GOT3 (cell line): ENCODE results near the gene MMP28.
"Not testable (repeated sequence)": the region's sequence is repeated elsewhere in the genome, so short reads cannot be mapped to it uniquely, and the experiment has no call there.

Source experiments
- DNase-seq: peaks from one replicate; lab custom pipeline; 2025; ENCODE audit warnings: mixed read lengths; lab: John Stamatoyannopoulos, UW

MMP28 gene

GRCh38 chr17:35765756-35766488 is 29.5 kb downstream of the MMP28 start:
- DNase-seq: no peak

DNA sequence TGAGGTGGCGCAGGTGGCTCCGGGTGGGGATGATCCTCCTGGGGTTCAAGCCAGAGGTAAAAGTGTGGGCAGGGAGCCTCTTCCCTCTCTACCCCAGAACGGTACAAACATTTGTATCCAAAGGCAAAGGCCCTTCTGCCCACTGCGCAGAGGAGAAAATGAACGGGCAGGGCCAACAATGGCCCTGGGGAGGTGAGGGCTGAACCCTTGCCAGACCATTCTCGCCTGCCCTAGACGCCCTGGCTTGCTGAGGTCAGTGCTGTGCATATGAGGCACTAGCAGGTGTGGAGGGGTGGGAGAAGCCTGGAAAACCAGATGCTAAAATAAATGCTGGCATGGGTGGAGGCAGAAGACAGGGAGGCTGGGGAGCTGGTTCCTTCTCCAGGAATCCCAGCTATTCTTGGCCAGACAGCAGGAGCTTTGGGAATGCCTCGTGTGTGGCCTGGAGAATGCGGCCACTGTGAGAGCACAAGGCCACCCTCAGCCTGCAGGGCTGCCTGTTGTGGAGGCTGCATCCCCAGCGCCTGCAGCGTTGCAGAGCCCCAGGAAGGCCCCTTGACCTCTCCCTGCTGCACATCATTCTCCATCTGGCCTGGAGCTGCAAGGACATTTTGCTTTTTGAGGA is 30.2 kb downstream of the MMP28 start:
- DNase-seq: no peak

GRCh38 chr17:35764123-35764991 is 31.1 kb downstream of the MMP28 start:
- peak; percentile 70 for DNase-seq

- DNase-seq: no peak
Measured at GRCh38 chr17:35763767-35764122, 31.7 kb downstream of the MMP28 start.

GRCh38 chr17:35761601-35762000 is 33.8 kb downstream of the MMP28 start:
- DNase-seq: no peak

- DNase-seq: no peak
Measured at GRCh38 chr17:35760587-35760986, 34.9 kb downstream of the MMP28 start, which contains the start of gene C17orf50. C17orf50 (plus strand) TSS chr17:35760887; CDS start chr17:35760942, 55 bp downstream.

DNA sequence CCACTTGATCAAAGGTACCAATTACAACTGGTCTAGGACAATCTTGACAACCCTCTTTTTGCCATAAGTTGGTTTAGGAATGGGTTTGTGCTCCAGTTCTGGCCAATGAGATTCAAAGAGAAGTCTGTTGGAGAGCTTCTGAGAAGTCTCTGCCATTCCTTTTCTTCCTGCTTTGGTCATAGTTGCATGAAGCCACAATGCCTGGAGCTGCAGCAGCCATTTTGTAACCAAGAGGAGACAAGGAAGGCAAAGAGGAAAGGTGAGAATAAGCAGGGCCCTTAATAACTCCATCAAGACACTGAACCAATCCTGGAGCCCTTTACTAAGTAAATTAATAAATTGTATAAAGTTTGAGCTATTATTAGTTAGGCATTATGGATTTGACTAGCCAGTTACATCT is 38.2 kb downstream of the MMP28 start:
- DNase-seq: no peak

DNA sequence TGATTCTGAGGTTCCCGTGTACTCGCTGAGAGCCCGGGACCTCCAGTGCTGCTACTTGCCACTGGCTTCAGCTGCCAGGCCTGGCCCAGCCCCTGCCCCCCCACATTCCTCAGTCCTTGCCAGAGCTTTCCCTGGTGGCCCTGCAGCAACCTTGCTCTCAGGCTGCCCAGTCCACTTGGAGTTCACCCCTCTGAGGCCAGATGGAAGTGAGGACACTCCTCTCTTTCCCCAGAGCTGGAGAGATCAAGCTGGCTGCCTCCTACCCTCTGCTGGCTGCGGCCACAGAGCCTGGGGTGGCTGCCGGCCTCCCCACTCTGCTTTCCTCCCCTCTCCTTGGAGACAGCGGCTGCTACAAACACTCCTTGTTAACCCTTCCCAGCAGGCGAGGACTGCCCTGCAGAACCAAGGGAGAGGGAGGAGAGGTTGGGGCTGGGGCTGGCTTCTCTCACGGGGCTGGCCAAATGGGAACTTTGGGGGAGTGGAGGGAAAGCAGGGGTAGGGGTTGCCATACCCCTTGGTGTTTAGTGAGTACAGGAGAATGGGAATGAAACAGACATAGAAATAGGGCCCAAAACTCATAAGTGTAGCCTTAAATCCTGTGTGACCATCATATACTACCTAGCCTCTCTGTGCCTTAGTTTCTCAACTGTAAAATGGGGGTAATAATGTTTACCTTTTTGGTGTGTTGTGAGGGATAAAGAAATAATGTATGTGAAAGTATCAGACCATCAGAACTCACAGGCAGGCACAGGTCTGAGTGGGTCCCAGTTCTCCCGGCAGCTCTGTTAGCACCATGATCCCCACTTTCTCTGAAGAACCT is 42.3 kb downstream of the MMP28 start, which contains the start of gene GAS2L2:
TSS of gene GAS2L2 (minus strand) at position 295 of the 820 bp plus-strand sequence. CDS start 389 bp downstream, outside the sequence.
- DNase-seq: no peak

GRCh38 chr17:35752471-35752870 is 43.0 kb downstream of the MMP28 start:
- no peak for DNase-seq

GRCh38 chr17:35751541-35751940 is 43.9 kb downstream of the MMP28 start:
- not testable (repeated sequence) for DNase-seq

GRCh38 chr17:35750526-35751395 is 44.7 kb downstream of the MMP28 start:
- DNase-seq: no peak

DNA sequence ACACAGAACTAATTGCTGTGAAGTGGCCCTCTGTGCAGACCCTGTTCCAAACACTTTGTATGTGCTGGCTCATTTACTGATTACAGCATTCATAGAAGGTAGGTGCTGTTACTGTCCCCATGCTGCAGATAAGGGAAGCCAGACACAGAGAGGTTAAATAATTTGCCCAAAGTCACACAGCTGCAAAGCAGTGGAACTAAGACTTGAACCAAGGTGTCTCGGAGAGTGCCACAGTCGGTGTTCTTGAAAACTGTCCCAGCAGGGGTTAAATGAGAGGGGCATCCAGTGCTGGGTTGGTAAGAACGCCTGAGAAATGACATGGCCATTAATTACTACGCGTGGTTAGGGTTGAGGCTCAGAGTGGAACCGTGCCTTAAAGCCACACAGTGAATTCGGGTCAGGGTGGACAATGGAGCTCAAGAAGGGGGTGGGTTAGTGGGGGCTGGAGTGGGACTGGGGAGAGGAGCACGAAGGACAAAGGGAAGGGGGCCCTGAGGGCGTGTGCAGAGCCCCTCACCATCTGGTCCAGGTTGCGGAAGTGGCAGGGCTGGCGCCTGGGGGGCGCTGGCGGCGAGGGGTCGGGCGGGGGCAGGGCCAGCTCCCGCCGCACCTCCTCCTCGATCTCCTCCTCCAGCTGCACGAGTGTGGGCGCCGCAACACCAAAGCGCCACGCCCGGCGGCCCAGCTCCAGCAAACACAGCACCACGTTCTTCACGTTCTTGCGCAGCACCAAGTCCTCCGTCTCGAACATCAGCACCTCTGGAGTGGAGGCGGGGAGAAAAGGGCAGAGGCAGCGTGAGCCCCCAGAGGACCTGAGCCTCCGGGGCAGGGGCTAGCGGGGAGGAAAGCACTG is 45.7 kb downstream of the MMP28 start:
- DNase-seq: no peak

DNA sequence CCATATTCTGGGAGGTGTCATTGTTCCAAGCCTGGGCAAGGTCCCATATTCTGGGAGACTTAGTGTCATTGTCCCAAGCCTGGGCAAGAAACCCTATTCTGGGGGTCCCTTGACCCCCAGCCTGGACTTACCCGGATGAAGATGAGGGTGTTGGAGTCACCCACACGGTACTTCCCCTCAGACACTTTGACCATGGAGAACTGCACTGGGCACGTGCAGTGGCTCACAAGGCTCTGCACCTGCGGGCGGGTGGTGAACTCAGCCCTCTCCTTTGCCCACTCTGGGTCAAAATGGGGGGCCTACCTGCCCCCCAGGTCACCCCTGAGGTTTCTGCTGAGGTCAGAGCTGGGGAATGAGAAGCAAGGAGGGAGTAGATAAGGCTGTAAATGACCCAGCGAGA is 46.5 kb downstream of the MMP28 start:
- DNase-seq: no peak

GRCh38 chr17:35748341-35748841 is 47.0 kb downstream of the MMP28 start:
- no peak for DNase-seq

- DNase-seq: no peak
Measured at GRCh38 chr17:35747540-35748017, 47.9 kb downstream of the MMP28 start.

DNA sequence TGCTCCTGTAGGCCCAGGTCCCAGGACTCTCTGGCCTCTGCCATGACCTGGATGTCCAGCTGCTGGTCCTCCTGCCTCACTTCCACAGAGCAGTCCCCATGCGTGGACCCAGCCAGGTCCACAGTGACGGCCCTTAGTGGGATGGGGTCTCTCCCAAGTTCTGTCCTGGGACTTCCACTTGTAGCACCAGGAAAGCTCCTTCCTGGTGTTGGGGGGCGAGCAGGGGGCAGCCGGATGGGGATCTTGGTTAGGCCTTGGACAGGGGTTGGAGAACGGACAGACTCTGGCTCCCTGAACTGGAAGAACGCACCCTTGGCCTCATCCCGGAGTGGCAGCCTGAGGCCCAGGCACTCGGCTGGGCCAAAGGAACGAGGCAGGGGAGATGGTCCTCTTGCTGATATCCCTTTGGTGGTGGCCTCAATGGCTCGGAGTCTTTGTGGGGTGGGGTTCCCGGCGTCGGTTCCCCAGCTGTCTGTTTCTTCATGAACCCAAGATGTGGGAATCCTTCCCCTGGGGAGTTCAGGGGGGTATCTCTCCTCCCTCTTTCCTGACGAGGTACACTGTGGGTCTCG is 49.6 kb downstream of the MMP28 start:
- DNase-seq: no peak

DNA sequence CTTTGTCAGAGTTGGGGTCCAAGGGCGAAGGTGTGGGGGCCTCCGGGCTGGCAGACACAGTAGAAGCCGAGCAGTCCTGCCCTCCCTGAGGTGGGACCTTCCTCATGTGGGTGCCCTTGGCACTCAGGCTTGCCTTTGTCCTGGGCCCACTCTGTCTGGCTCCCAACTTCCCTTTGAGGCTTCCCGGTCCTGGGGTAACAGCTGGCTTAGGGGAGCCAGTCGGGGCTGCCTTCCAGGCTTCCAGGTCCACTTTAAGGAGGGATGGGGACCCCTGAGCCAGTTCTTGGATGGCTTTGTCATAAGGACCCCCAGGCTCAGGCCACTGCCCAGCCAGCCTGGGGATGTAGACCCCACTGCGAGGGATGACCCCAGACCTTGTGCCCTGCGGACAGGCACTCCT is 50.2 kb downstream of the MMP28 start:
- no peak for DNase-seq

- no peak for DNase-seq
Measured at GRCh38 chr17:35744830-35745229, 50.6 kb downstream of the MMP28 start.
